Adrenal gland (tissue), 12 donors: ENCODE measurements around the gene ZNF366. TPM values are rescaled to one million over a fixed set of nuclear protein-coding genes. Genes with fewer than 3 reads are reported as not detected.

Experiments used
- DNase-seq, 7 donors: peaks; one replicate each; pipeline ENCODE4 v3.0.0-alpha.2; 2019 to 2020
- H3K27ac ChIP-seq, 5 donors: fragments of 200-600 bp; sonication (generic) in 4 of 5; 1 replicate in 3 of 5; 2 replicates in 2 of 5; pipeline versions ENCODE4 v1.5.1 to v1.8.0; 2016 to 2020; ENCODE audit warnings: mild to moderate bottlenecking in 1 of 5
- H3K27me3 ChIP-seq: fragments of 200-600 bp; 2 replicates; pipeline ENCODE4 v1.8.0; 2021
- H3K36me3 ChIP-seq, 2 donors: fragments of 200-600 bp; replicated peaks in 1 of 2; 1 replicate in 1 of 2; 2 replicates in 1 of 2; pipeline versions ENCODE4 v1.5.1 to v1.8.0; 2018 to 2022
- H3K4me1 ChIP-seq, 2 donors: fragments of 200-600 bp; replicated peaks in 1 of 2; 1 replicate in 1 of 2; 2 replicates in 1 of 2; pipeline versions ENCODE4 v1.5.1 to v1.8.0; 2018 to 2021
- H3K4me3 ChIP-seq, 4 donors: fragments of 200-600 bp; sonication (generic) in 3 of 4; one replicate each; pipeline ENCODE4 v1.5.1; 2016 to 2018
- H3K9me3 ChIP-seq, 3 donors: fragments of 200-600 bp; sonication (generic) in 1 of 3; replicated peaks in 1 of 3; 1 replicate in 2 of 3; 2 replicates in 1 of 3; pipeline versions ENCODE4 v1.5.1 to v1.8.0; 2016 to 2021
- CTCF ChIP-seq, 6 experiments: fragments of 450-650 bp in 4 of 6; fragments of 200-600 bp in 2 of 6; sonication (generic) in 1 of 6; IDR thresholded peaks; 1 replicate in 5 of 6; 2 replicates in 1 of 6; pipeline versions ENCODE4 v1.5.1 to v1.8.0; 2016 to 2021; ENCODE audit warnings: antibody characterized with exemption in 6 of 6, mild to moderate bottlenecking in 2 of 6, moderate library complexity in 1 of 6
- POLR2A ChIP-seq, 2 donors: fragments of 450-650 bp; IDR thresholded peaks; one replicate each; pipeline ENCODE4 v1.6.1; 2017; ENCODE audit warnings: antibody characterized with exemption in 2 of 2, mild to moderate bottlenecking in 2 of 2, moderate library complexity in 1 of 2
- WGBS, 4 donors: extraction: QIAGEN DNeasy Blood & Tissue Kit in 2 of 4; methylation state at CpG; one replicate each; pipeline versions ENCODE4 v1.1.5 to v1.1.7; 2013 to 2017; 5-methylcytosine and 5-hydroxymethylcytosine counted together
- intact Hi-C, 2 donors: fragments of 100-400 bp; cut with DNase I; formaldehyde crosslinking; loops; one replicate each; pipeline versions ENCODE4 v1.14.1 to v1.15.0; 2022 to 2023
- polyA plus RNA-seq, 3 donors: library from polyadenylated mRNA; stranded (reverse); fragments of 200-250 nt in 2 of 3; fragments of 350-450 nt in 1 of 3; fragmentation: Illumina TruSeq in 1 of 3; extraction: RNeasy Lipid Tissue Mini Kit (QIAGEN cat#74804) in 1 of 3; gene quantifications; one replicate each; pipeline ENCODE4 v1.2.3, GENCODE V29; 2013 to 2014
- total RNA-seq, 9 donors: library from RNA; depleted of rRNA in 4 of 9; stranded (reverse); fragments of >200 nt in 4 of 9; fragments of 120-200 nt in 1 of 9; fragmentation: NEBNext Ultra II Directional in 1 of 9; extraction: Animal tissue kit (Norgen Biotek cat#: 25700) in 1 of 9; gene quantifications; one replicate each; pipeline versions ENCODE4 v1.1.0 to v1.2.4, GENCODE V29; 2013 to 2023
- donor health status: healthy with polysubstance abuse.
- donor health status: Bipolar disorder and iron deficiency.
- donor health status: DM: yes; HTN: yes; CAD: no.
- donor health status: DM: no; HTN: no; CAD: no.
- donor health status: DM: no; HTN: no; CAD: no.
- donor health status: DM: yes; HTN: yes; CAD: no.

Gene ZNF366
- total and polyA plus RNA-seq, 12 donors = 0.24 to 5.3 (median 2.6) TPM

- peaks cover 0 to 16% of the 10 kb centered on the region in 2 donors for H3K4me1 ChIP-seq
- no peaks in the 10 kb centered on the region for H3K36me3 ChIP-seq
- WGBS, 4 donors = 83 to 93% (median 90%) methylated on average over 2 of the region's 2 CpGs
These were observed 30.9 kb downstream of the ZNF366 start for GRCh38 chr5:72476275-72476674.

DNA sequence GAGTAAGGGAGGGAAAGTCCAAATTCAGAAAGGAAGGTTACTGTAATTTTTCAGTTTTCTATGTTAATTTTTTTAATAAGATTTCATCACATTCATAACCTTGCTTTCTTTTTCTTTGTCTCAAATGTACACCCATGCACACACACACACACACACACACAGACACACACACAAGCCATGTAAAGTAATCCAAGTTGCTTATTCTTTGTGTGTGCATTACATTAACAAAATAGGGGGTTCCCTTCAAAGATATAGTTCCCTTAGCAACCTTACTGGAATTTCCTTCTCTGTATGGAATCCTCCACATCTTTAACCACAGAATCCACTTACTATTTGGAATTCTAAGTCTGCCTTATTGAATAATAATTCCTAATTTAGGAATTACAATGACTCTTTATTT lies 32.7 kb downstream of the ZNF366 start:
- Histone ChIP-seq H3K36me3 (no peaks in the 10 kb centered on the region), H3K4me3 (no peak overlapping the region), H3K27ac (no peak overlapping the region), H3K27me3 (no peaks in the 10 kb centered on the region), H3K9me3 (no peaks in the 10 kb centered on the region), H3K4me1 (peaks cover 0 to 16% of the 10 kb centered on the region in 2 donors)
- DNase-seq = no peak
- no peak for TF ChIP-seq POLR2A (IDR thresholded peaks at IDR 0.05)
- TF ChIP-seq CTCF (IDR thresholded peaks at IDR 0.05) = no peak
- intact Hi-C loops = no loop called here

More at GRCh38 chr5:72476275-72476674, 30.9 kb downstream of the ZNF366 start:
- no peak for TF ChIP-seq CTCF (IDR thresholded peaks at IDR 0.05)
- no peak for TF ChIP-seq POLR2A (IDR thresholded peaks at IDR 0.05)
- H3K9me3 ChIP-seq = no peaks in the 10 kb centered on the region
- no peak overlapping the region for H3K27ac ChIP-seq
- H3K4me3 ChIP-seq = no peak overlapping the region
- intact Hi-C loops = no loop called here
- DNase-seq = no peak
- no peaks in the 10 kb centered on the region for H3K27me3 ChIP-seq

GRCh38 chr5:72474046-72474500 lies 33.1 kb downstream of the ZNF366 start:
- no peaks in the 10 kb centered on the region for H3K36me3 ChIP-seq
- TF ChIP-seq POLR2A (IDR thresholded peaks at IDR 0.05) (no peak), CTCF (IDR thresholded peaks at IDR 0.05) (no peak)
- no peak overlapping the region for H3K4me3 ChIP-seq
- H3K27ac ChIP-seq = no peak overlapping the region
- H3K27me3 ChIP-seq = no peaks in the 10 kb centered on the region
- 73 to 82% (median 75%) methylated on average over 1 of the region's 1 CpG for WGBS, 4 donors
- H3K9me3 ChIP-seq = no peaks in the 10 kb centered on the region
- intact Hi-C loops = no loop called here
- H3K4me1 ChIP-seq = peaks cover 0 to 19% of the 10 kb centered on the region in 2 donors
- DNase-seq = no peak

GRCh38 chr5:72472666-72473422 lies 34.4 kb downstream of the ZNF366 start:
- DNase-seq = peak in 1 of 7 donors; percentile 34
- H3K27me3 ChIP-seq = no peaks in the 10 kb centered on the region
- no peak overlapping the region for H3K4me3 ChIP-seq
- no peaks in the 10 kb centered on the region for H3K36me3 ChIP-seq
- TF ChIP-seq POLR2A (IDR thresholded peaks at IDR 0.05) (no peak), CTCF (IDR thresholded peaks at IDR 0.05) (no peak)
- WGBS, 4 donors = 36 to 42% (median 41%) methylated on average over 6 of the region's 6 CpGs
- peaks cover 0 to 31% of the 10 kb centered on the region in 2 donors for H3K4me1 ChIP-seq
- peak overlapping the region in 1 of 5 donors; percentile 61 for H3K27ac ChIP-seq
- H3K9me3 ChIP-seq = no peaks in the 10 kb centered on the region
- intact Hi-C loops = no loop called here
